HG03571 (cell line): ENCODE measurements around the gene SLC36A4.
"Not testable (repeated sequence)": the region's sequence is repeated elsewhere in the genome, so short reads cannot be mapped to it uniquely, and the experiment has no call there.

ENCODE experiments used
- ATAC-seq: cut with Tn5 transposase; IDR thresholded peaks from one replicate; pipeline ENCODE4 v1.9.1; 2021; ENCODE audit not compliant: unreplicated experiment

SLC36A4 gene

GRCh38 chr11:93123351-93123898, 74.4 kb downstream of the SLC36A4 start:
- ATAC-seq, result no peak

- ATAC-seq, result no peak
These were observed 75.1 kb downstream of the SLC36A4 start for GRCh38 chr11:93122535-93123235.

GRCh38 chr11:93118276-93118675, 79.5 kb downstream of the SLC36A4 start:
- ATAC-seq, result no peak

GRCh38 chr11:93117565-93117964, 80.2 kb downstream of the SLC36A4 start:
- ATAC-seq, result no peak

GRCh38 chr11:93116641-93117441, 81.0 kb downstream of the SLC36A4 start:
- ATAC-seq, result no peak

GRCh38 chr11:93114304-93114703, 83.5 kb downstream of the SLC36A4 start:
- no peak for ATAC-seq

GRCh38 chr11:93113824-93114223, 84.0 kb downstream of the SLC36A4 start:
- no peak for ATAC-seq

GRCh38 chr11:93111147-93111546, 86.6 kb downstream of the SLC36A4 start:
- not testable (repeated sequence) for ATAC-seq

- no peak for ATAC-seq
These were observed 97.6 kb downstream of the SLC36A4 start for GRCh38 chr11:93100211-93100610.

- no peak for ATAC-seq
These were observed 98.0 kb downstream of the SLC36A4 start for GRCh38 chr11:93099806-93100205.
